Activated naive CD4-positive, alpha-beta T cell treated with anti-CD3 and anti-CD28 coated beads, Interleukin-2, amount 10 ng/mL, durations not matched to agents 7 days and 5 days (primary cell): Measurements from ENCODE around the gene DLGAP3.
"Not testable (repeated sequence)": the region's sequence is repeated elsewhere in the genome, so short reads cannot be mapped to it uniquely, and the experiment has no call there.

Source experiments
- CTCF ChIA-PET: fragments of 350-600 bp; sonication (Branson Sonifier 250); formaldehyde crosslinking; loops from one replicate; lab custom pipeline; 2021; ENCODE audit warnings: antibody characterized with exemption; lab: Charles Lee
- DNase-seq: peaks from one replicate; pipeline ENCODE4 v3.0.0-alpha.2; 2020
- H3K27ac Mint-ChIP-seq: one replicate; pipeline ENCODE4 v1.8.0; 2021; ENCODE audit warnings: mild to moderate bottlenecking, moderate library complexity, mixed read lengths
- H3K27me3 Mint-ChIP-seq: one replicate; pipeline ENCODE4 v1.8.0; 2021; ENCODE audit warnings: mild to moderate bottlenecking, mixed read lengths
- H3K36me3 Mint-ChIP-seq: one replicate; pipeline ENCODE4 v1.8.0; 2021; ENCODE audit warnings: mixed read lengths
- H3K4me1 Mint-ChIP-seq: one replicate; pipeline ENCODE4 v1.8.0; 2021; ENCODE audit warnings: mixed read lengths
- H3K4me3 Mint-ChIP-seq: one replicate; pipeline ENCODE4 v1.8.0; 2021; ENCODE audit warnings: mild to moderate bottlenecking, moderate library complexity, mixed read lengths
- H3K9me3 Mint-ChIP-seq: one replicate; pipeline ENCODE4 v1.8.0; 2021; ENCODE audit warnings: mixed read lengths

DLGAP3 gene

GRCh38 chr1:34842073-34842472 is 87.4 kb downstream of the DLGAP3 start:
- no peak overlapping the region for H3K27ac Mint-ChIP-seq
- H3K27me3 Mint-ChIP-seq, result no peaks in the 10 kb centered on the region
- no peaks in the 10 kb centered on the region for H3K9me3 Mint-ChIP-seq
- no peak overlapping the region for H3K4me3 Mint-ChIP-seq
- H3K4me1 Mint-ChIP-seq, result peaks cover 7% of the 10 kb centered on the region
- H3K36me3 Mint-ChIP-seq, result no peaks in the 10 kb centered on the region
- no peak for DNase-seq
- CTCF ChIA-PET, result interaction anchor here (1.4 to 2.2 kb wide), 2 partner anchors 11 to 12 kb away, joined by 7 read pairs; no protein-coding TSS in a partner anchor

- Mint-ChIP-seq H3K9me3 (no peaks in the 10 kb centered on the region), H3K36me3 (no peaks in the 10 kb centered on the region), H3K27ac (no peak overlapping the region), H3K27me3 (no peaks in the 10 kb centered on the region), H3K4me3 (no peak overlapping the region), H3K4me1 (peaks cover 7% of the 10 kb centered on the region)
- CTCF ChIA-PET, result no interaction called here
- no peak for DNase-seq
These were observed 89.0 kb downstream of the DLGAP3 start for GRCh38 chr1:34840426-34840825.

DNA sequence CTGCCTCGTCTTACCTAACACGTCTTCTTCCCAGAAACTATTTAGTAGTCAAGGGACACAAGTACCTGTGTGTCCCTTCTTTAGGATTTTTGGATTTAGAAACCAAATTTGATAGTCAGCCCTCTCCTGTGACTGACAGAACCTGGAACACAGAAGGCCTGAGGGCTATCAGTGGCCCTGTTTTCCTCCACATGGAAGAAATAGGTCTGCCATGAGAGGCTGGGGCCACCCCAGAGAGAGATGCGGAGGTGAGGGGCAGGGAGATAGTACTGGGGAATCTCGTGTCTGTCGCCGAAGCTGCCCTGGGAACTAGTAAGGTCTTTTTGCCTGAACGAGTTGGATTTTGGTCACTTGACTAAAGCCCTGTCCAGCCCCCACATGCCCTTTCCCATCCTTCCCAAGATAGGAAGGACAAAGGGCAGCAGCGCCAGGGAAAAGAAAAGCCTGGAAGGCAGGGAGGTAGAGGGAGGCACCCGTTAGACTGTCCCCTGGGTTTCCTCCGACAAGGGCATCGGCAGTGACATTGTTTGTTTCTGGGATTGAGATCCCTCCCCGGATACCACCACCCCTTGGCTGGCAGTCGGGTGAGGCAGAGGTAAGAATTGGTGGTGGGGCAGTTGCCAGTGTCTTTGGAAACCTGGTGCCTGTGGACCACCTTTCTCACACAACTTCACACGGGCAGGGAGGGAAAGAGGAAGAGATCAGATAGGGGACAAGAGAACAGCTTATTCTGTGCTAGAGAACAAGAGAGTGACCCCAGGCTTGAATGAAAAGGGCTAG is 89.7 kb downstream of the DLGAP3 start:
- no peaks in the 10 kb centered on the region for H3K9me3 Mint-ChIP-seq
- H3K4me3 Mint-ChIP-seq, result no peak overlapping the region
- CTCF ChIA-PET, result no interaction called here
- H3K4me1 Mint-ChIP-seq, result peaks cover 7% of the 10 kb centered on the region
- H3K36me3 Mint-ChIP-seq, result no peaks in the 10 kb centered on the region
- no peak for DNase-seq
- no peaks in the 10 kb centered on the region for H3K27me3 Mint-ChIP-seq
- H3K27ac Mint-ChIP-seq, result no peak overlapping the region

- no peaks in the 10 kb centered on the region for H3K9me3 Mint-ChIP-seq
- DNase-seq, result no peak
- CTCF ChIA-PET, result no interaction called here
- no peaks in the 10 kb centered on the region for H3K4me1 Mint-ChIP-seq
- no peak overlapping the region for H3K27ac Mint-ChIP-seq
- no peaks in the 10 kb centered on the region for H3K36me3 Mint-ChIP-seq
- no peaks in the 10 kb centered on the region for H3K27me3 Mint-ChIP-seq
- no peak overlapping the region for H3K4me3 Mint-ChIP-seq
These were observed 95.7 kb downstream of the DLGAP3 start for GRCh38 chr1:34833711-34834110.

DNA sequence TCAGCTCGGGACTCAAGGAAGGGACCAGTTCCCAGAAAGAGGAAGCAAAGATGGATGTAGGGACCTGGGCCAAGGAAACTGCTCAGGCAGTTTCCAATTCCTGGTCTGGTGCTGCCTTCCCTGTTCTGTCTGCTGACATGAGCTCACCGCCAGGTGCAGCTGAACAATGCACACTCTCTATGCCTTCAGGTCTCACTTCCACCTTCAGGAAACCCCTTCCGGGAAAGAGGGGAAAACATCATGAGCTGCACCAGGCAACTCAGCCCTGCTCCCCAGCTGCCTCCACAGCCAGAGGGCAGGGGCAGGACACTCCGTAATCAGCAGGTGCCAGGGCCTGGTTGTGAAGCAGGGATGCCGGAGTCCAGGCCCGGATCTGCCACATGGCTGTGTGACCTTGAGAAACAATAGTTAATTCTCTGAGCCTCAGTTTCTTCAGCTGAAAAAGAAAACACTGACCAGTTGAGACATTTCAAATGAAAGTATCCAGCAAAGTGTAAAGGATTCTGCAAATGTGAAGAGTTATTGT is 97.7 kb downstream of the DLGAP3 start:
- Mint-ChIP-seq H3K27ac (no peak overlapping the region), H3K4me1 (no peaks in the 10 kb centered on the region), H3K36me3 (no peaks in the 10 kb centered on the region), H3K27me3 (no peaks in the 10 kb centered on the region), H3K4me3 (no peak overlapping the region), H3K9me3 (no peaks in the 10 kb centered on the region)
- CTCF ChIA-PET, result no interaction called here
- no peak for DNase-seq

- no peaks in the 10 kb centered on the region for H3K36me3 Mint-ChIP-seq
- CTCF ChIA-PET, result no interaction called here
- no peaks in the 10 kb centered on the region for H3K27me3 Mint-ChIP-seq
- no peak for DNase-seq
- H3K9me3 Mint-ChIP-seq, result no peaks in the 10 kb centered on the region
- no peak overlapping the region for H3K4me3 Mint-ChIP-seq
- no peaks in the 10 kb centered on the region for H3K4me1 Mint-ChIP-seq
- H3K27ac Mint-ChIP-seq, result no peak overlapping the region
These were observed 100.2 kb downstream of the DLGAP3 start for GRCh38 chr1:34829250-34829649.

DNA sequence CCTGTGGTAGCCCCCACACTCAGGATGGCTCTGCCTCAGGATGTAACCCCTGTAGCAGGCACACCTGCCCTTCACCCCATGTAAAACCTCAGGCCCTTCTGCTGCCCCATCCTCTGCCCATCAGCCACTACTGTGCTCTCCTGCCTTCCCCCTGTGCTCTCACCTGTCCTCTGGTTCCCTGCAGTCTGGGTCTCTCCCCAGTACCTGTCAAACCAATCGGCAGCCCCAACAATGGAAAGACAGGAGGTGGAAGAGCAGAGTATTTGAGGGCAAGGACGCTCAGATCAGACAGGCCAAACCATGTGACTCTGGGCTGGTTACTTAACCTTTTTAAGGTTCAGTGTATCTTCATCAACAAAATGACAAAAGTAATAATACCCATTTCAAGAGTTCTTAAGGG is 100.8 kb downstream of the DLGAP3 start:
- H3K36me3 Mint-ChIP-seq, result no peaks in the 10 kb centered on the region
- no peaks in the 10 kb centered on the region for H3K4me1 Mint-ChIP-seq
- no peaks in the 10 kb centered on the region for H3K27me3 Mint-ChIP-seq
- CTCF ChIA-PET, result no interaction called here
- H3K4me3 Mint-ChIP-seq, result no peak overlapping the region
- H3K9me3 Mint-ChIP-seq, result no peaks in the 10 kb centered on the region
- no peak overlapping the region for H3K27ac Mint-ChIP-seq
- no peak for DNase-seq

GRCh38 chr1:34827341-34827941 is 102.0 kb downstream of the DLGAP3 start:
- no peak for DNase-seq
- no peaks in the 10 kb centered on the region for H3K9me3 Mint-ChIP-seq
- H3K27me3 Mint-ChIP-seq, result no peaks in the 10 kb centered on the region
- H3K36me3 Mint-ChIP-seq, result no peaks in the 10 kb centered on the region
- no peaks in the 10 kb centered on the region for H3K4me1 Mint-ChIP-seq
- no peak overlapping the region for H3K27ac Mint-ChIP-seq
- no peak overlapping the region for H3K4me3 Mint-ChIP-seq
- CTCF ChIA-PET, result no interaction called here

DNA sequence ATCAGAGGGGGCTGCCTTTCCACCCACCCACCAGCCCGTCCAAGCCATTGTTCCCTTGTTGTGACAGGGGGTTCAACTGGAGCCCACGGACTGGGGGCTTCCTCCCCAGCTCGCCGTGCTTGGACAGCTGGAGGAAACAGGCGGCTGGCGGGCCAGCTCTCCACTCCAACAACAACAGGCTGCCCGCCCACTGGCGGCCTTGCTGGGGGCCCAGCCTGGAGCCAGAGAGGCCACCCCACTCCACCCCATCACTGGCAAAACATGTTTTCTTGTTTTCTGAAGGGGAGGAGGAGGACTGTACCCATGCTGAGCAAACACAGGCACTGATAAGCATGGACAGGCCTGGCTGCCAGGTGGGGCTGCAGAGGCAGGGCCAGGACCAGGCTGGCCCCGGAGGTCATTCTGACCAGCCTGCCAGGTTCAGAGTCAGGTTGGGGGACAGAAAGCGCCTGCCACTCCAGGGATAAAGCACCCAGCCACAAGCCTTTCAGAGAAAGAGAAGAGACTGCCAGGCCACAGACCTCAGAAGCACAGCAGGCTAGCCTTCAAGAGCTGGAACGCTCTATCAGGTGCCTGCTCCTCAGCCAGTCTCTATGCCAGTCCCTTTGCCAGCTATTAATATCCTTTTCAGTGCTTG is 103.9 kb downstream of the DLGAP3 start:
- no peaks in the 10 kb centered on the region for H3K4me1 Mint-ChIP-seq
- no peaks in the 10 kb centered on the region for H3K36me3 Mint-ChIP-seq
- no peaks in the 10 kb centered on the region for H3K27me3 Mint-ChIP-seq
- CTCF ChIA-PET, result no interaction called here
- no peak for DNase-seq
- no peak overlapping the region for H3K27ac Mint-ChIP-seq
- no peaks in the 10 kb centered on the region for H3K9me3 Mint-ChIP-seq
- H3K4me3 Mint-ChIP-seq, result no peak overlapping the region

GRCh38 chr1:34824817-34825454 is 104.5 kb downstream of the DLGAP3 start:
- DNase-seq, result no peak
- no peaks in the 10 kb centered on the region for H3K9me3 Mint-ChIP-seq
- no peak overlapping the region for H3K4me3 Mint-ChIP-seq
- H3K27ac Mint-ChIP-seq, result no peak overlapping the region
- H3K4me1 Mint-ChIP-seq, result no peaks in the 10 kb centered on the region
- CTCF ChIA-PET, result no interaction called here
- no peaks in the 10 kb centered on the region for H3K36me3 Mint-ChIP-seq
- no peaks in the 10 kb centered on the region for H3K27me3 Mint-ChIP-seq

DNA sequence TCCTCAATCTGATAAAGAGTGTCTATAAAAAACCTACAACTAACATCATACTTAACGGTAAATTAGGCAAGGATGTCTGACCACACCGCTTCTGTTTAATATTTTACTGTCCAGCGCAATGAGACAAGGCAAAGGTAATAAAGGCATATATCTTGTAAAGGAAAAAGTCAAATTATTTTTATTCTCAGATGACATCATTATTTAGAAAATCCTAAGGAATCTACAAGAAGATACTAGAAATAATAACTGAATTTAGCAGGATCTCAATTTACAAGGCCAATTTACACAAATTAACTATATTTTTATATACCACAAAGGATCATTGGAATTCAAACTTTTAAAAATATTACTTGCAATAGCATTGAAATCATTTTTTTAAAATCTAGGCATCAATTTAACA is 107.2 kb downstream of the DLGAP3 start:
- no peak for DNase-seq
- CTCF ChIA-PET, result no interaction called here
- no peak overlapping the region for H3K4me3 Mint-ChIP-seq
- H3K4me1 Mint-ChIP-seq, result no peaks in the 10 kb centered on the region
- H3K27ac Mint-ChIP-seq, result no peak overlapping the region
- H3K36me3 Mint-ChIP-seq, result no peaks in the 10 kb centered on the region
- no peaks in the 10 kb centered on the region for H3K9me3 Mint-ChIP-seq
- no peaks in the 10 kb centered on the region for H3K27me3 Mint-ChIP-seq

DNA sequence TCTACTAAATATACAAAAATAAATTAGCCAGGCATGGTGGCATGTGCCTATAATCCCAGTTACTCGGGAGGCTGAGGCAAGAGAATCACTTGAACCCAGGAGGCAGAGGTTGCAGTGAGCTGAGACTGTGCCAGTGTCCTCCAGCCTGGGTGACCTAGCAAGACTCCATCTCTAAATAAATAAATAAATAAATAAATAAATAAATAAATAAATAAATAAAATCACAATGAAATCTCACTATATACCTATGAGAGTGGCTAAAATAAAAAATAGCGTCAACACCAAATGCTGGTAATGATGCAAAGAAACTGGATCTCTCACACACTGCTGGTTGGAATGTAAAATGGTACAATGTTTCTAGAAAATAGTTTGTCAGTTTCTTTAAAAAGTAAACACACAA is 110.6 kb downstream of the DLGAP3 start:
- H3K27me3 Mint-ChIP-seq, H3K9me3 Mint-ChIP-seq, H3K36me3 Mint-ChIP-seq, H3K4me1 Mint-ChIP-seq, CTCF ChIA-PET, DNase-seq, H3K4me3 Mint-ChIP-seq, H3K27ac Mint-ChIP-seq: not testable (repeated sequence)

- Mint-ChIP-seq H3K27me3 (no peaks in the 10 kb centered on the region), H3K4me1 (no peaks in the 10 kb centered on the region), H3K4me3 (no peak overlapping the region), H3K27ac (no peak overlapping the region), H3K36me3 (no peaks in the 10 kb centered on the region), H3K9me3 (no peaks in the 10 kb centered on the region)
- CTCF ChIA-PET, result no interaction called here
- DNase-seq, result no peak
These were observed 112.7 kb downstream of the DLGAP3 start for GRCh38 chr1:34816778-34817177.

- no peaks in the 10 kb centered on the region for H3K4me1 Mint-ChIP-seq
- H3K27me3 Mint-ChIP-seq, result no peaks in the 10 kb centered on the region
- CTCF ChIA-PET, result no interaction called here
- H3K4me3 Mint-ChIP-seq, result no peak overlapping the region
- no peaks in the 10 kb centered on the region for H3K36me3 Mint-ChIP-seq
- no peak for DNase-seq
- H3K9me3 Mint-ChIP-seq, result no peaks in the 10 kb centered on the region
- no peak overlapping the region for H3K27ac Mint-ChIP-seq
These were observed 113.1 kb downstream of the DLGAP3 start for GRCh38 chr1:34816332-34816731.
